SK-N-MC (cell line): ENCODE data around the gene LRRC32.

Source experiments
- EZH2 ChIP-seq: fragments of 200-600 bp; sonication (generic); IDR thresholded peaks from one replicate; pipeline ENCODE4 v1.6.1; 2017; ENCODE audit warnings: antibody characterized with exemption
- FOXP2 ChIP-seq: optimal IDR thresholded peaks from 2 replicates; pipeline ENCODE3; 2011; ENCODE audit warnings: mild to moderate bottlenecking, moderate library complexity; ENCODE audit not compliant: insufficient read depth; ENCODE audit errors: extremely low read length, control extremely low read depth
- POLR2AphosphoS5 ChIP-seq: IDR thresholded peaks from 2 replicates; pipeline ENCODE4 v1.6.1; 2012; ENCODE audit warnings: mild to moderate bottlenecking, low read depth, low read length, borderline replicate concordance

DNA sequence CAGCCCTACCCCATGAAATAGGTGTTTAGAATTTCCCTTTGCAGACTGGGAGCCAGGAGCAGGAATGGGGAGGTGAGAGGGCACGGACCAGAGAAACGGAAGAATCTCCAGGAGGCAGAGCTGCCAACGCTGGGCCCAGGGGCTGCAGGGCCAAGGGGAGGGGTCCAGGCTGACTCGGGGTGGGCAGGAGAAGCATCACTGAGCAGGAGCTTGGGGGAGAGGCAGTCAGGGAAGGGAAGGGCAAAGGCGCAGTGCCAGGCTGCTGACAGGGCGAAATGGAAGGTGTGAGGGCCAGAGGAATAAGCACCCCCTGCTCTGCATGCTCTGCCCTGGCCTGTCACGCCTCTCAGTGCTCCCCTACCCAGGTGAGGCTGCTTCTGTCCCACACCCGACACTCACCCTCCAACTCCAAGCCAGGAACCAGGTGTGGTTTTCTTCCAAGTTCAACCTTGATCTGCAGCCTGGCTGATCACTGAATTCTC is 14.5 kb downstream of the LRRC32 start:
- TF ChIP-seq EZH2 (no peak), POLR2AphosphoS5 (no peak), FOXP2 (no peak)
